HG03565 (cell line): ENCODE data around the gene NSRP1.
"Not testable (repeated sequence)": the region's sequence is repeated elsewhere in the genome, so short reads cannot be mapped to it uniquely, and the experiment has no call there.

ENCODE experiments used
- ATAC-seq: cut with Tn5 transposase; IDR thresholded peaks from one replicate; pipeline ENCODE4 v1.9.1; 2021; ENCODE audit warnings: mild to moderate bottlenecking, moderate library complexity; ENCODE audit not compliant: unreplicated experiment

Gene NSRP1, protein sequence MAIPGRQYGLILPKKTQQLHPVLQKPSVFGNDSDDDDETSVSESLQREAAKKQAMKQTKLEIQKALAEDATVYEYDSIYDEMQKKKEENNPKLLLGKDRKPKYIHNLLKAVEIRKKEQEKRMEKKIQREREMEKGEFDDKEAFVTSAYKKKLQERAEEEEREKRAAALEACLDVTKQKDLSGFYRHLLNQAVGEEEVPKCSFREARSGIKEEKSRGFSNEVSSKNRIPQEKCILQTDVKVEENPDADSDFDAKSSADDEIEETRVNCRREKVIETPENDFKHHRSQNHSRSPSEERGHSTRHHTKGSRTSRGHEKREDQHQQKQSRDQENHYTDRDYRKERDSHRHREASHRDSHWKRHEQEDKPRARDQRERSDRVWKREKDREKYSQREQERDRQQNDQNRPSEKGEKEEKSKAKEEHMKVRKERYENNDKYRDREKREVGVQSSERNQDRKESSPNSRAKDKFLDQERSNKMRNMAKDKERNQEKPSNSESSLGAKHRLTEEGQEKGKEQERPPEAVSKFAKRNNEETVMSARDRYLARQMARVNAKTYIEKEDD

DNA sequence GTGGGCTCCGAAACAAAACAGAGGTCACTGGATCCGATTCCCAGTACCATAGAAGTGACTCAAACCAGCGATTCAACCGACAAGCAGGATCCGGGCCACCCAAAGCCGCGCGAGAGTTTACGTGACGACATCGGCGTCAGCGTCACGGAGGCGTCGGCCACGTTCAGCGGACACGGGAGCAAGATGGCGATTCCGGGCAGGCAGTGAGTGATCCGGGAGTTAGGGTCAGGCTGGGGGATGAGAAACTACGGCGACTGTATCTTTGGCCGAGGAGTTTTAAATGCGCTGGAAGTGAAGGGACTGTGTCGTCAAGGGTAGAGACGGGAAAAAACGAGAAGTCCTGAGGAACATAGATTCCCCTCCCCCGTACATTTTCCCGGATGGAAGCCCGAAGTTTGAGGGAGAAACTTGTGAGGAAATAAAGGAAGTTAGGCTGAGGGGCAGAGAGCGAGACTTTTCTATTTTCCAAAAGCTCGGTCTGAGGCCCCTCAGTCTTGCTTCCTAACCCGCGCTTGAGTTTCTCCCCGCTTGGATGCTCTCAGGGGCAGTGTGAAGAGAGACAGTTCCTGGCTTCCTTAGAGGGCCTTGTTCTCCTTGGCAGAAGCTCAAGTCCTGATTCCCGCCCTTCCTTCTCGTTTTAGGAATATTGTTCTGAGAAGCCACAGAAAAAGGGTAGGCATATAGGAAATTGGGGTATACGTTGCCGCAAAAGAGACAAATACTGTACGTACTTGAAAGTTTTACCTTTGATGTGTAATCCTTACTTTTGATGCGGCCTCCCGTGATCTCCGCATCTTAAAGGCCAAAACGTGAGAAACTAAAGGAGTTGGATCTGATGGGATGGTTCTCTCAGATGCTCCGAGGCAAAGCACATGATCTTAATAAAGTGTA is at the start of gene NSRP1:
Gene NSRP1 (plus strand): TSS at position 156 of the 891 bp plus-strand sequence. CDS start 28 bp downstream, at position 184.
- ATAC-seq: peak; percentile 49

DNA sequence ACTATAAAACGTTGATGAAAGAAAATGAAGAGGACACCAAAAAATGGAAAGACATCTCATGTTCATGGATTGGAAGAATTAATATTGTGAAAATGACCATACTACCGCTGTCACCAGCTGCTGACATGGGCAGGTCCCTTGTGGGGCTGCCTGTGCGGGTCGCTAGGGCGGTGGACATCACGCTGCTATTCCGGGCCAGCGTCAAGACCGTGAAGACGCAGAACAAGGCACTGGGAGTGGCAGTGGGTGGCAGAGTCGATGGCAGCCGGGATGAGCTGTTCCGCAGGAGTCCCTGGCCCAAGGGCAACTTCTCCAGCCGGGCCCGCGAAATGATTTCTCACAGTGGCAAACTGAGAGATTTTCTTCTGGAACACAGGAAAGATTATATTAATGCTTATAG is 48.2 kb upstream of the NSRP1 start:
- no peak for ATAC-seq

DNA sequence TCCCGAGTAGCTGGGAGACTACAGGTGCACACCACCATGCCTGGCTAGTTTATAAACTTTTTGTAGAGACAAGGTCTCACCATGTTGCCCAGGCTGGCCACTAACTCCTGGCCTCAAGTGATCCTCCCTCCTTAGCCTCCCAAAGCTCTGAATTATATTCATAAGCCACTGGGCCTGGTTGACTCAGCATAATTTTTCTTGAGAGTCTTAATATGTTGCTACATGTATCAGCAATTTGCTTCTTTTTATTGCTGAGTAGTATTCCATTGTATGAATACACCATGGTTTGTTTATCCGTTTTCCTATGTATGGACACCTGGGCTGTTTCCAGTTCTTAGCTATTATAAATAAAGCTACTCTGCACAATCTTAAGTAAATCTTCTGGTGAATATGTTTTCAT is 42.4 kb upstream of the NSRP1 start:
- no peak for ATAC-seq

DNA sequence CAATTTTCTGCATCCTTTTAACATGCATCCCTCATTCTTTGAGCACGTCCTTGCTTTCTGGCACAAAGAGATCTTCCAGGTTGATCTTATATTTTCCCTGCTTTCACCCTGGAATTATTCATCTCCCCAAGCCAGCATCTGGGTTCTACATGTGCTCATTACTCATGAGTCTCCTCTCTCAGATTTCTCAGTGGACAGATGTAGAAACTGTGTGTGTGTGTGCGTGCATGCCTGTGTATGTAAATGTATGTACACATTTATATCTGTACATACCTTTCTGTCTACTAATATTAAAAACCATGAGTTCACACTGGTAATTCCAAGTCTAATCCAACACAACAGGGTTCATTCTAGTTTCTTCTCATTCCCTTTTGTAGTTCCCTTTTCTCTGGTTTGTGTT is 41.9 kb upstream of the NSRP1 start:
- no peak for ATAC-seq

DNA sequence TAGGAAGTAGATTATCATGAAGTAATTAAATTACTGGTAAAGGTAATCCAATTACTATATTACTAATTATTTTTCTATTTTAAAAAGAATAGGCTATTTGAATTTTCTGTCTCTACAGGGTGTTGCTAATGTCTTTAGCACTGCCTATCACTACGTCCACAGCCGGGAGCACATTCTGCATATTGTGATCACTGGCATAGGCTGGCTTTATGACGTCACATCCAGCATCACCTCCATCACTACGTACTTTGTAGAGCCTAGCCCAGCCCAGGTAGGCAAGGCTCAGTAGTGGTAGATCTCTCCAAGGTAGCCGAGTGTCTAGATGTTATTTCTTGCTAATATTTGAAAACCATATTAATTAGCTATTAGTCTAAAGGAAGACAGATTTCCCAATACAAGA is 33.8 kb upstream of the NSRP1 start:
- no peak for ATAC-seq

DNA sequence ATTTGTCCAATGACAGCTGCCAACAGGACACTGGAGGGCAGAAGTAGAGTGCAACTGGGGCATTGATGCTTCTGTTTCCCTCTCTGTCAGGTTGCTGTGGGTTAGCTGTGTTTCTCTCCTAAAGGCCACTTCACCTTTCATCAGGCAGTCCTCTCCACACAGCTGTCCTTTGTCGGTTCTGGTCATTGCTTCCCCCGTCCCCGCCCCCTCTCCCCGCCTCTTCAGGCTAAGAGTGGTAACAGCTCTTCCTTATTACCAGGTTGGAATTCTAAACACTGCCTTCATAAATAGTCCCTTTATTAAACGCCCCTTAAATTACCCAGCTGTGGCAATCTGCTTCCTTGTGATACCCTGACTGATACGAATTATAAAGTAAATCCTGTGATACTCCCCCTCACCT is 31.8 kb upstream of the NSRP1 start:
- no peak for ATAC-seq

DNA sequence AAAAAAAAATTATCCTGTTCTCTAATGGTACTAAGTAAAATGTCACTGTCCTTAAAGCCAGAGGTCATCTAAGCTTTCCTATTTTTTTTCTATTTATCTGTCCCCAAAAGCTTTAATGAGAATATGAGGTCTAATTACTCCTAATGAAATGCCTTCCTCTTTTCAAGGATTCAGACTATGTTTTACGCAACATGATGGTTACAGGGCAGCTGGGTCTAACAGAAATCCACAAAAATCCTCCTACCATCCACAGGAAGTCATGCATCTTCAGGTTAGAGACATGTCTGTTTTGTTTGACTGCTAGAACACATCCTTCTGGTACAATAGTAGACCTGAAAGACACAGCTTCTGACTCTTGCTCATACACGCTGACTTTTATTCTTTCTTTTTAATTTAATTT is 29.7 kb upstream of the NSRP1 start:
- ATAC-seq: no peak

DNA sequence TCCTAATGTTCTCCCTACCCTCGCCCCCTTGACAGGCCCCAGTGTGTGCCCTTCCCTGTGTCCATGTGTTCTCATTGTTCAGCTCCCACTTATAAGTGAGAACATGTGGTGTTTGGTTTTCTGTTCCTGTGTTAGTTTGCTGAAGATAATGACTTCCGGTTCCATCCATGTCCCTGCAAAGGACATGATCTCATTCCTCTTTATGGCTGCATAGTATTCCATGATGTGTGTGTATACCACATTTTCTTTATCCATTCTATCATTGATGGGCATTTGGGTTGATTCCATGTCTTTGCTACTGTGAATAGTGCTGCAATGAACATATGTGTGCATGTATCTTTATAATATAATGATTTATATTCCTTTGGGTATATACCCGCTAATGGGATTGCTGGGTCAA is 29.2 kb upstream of the NSRP1 start:
- not testable (repeated sequence) for ATAC-seq

DNA sequence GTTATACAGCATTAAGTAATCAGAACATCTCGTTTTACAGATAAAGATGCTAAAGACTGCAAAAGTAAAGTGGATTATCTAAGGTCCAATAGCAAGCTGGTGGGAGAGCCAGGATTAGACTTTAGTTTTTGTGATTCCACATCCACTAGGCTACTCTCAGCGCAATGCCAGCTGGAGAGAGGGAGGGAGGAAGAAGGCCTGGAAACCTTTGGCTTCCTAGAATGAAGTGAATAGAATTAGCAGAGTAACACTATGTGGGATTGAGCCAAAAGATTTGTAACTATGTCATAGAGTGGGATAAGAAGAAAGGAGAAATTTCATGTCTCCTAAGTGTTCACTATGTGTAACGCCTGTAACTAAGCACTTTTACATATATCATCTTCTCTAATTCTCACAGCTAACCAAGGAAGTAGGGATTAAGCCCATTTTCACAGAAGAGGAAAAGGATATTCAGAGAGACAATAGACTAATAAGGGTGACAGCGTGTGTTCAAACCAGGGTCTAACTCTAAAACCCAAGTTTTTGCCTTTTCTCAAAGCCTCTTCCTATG is 25.4 kb upstream of the NSRP1 start:
- no peak for ATAC-seq

DNA sequence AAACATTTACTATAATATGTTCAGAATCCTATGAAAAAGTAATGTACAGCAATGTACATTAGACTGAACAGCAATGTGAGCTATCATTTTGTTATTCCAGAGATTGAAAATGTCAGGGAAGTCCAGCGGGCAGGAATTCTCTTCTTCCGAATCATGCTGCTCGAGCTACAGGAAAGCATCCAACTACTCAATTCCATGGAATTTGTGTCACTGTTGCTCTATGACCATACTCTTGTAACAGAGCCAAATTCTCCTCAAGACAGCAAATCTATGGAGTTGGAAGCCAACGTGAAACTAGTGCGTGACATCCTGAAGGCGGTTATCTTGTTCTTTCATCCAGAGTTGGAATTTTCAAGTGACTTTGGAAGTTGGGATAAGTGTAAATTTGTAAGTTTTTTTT is 24.8 kb upstream of the NSRP1 start:
- ATAC-seq: no peak

DNA sequence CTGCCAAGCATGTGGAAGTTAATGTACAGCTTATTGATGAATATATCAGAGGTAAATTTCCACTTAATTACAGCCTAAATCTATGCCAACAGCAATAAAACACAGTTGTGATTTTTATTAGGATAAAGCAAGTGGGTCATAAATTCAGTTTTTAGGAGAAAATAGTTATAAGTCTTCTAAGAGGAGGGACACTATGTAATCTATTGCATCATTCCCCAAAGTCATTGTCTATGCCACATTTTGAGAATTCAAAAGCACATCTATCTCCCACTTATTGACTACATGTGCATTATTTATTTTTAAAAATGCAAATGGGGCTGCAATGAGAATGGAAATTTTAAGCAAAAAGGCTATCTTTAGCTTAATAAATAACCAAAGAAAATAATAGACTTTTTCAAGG is 23.7 kb upstream of the NSRP1 start:
- no peak for ATAC-seq

DNA sequence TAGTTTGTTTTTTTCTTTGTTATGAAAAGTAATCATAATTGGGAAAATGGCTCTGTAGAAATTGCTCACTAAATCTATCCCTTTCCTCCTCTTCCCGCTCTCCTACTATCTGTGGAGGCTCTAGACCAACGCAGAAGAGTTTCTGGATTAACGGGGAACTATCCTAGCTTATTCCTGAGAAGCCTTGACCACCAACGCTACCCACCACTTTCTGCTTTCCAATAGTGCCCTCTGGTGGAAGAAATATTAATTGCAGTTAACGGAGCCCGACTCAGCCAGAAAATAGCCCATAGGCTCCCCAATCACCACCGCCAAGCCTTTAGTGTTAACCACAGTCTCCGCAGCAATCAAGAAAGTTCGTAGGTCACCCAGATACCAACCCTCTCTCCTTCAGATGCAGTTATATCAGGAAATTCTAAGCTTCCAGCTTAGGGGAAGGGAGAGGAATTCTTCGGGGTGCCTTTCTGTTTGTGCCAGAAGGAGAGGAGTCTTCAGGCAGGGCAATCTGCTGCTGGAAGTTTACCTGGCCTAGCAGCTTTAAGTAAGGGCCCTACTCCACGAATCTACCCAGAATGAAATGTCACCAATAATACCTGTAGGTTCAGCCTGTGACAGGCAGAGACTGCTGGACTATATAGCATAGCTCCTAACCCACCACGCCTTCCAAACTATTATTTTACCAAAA is 23.0 kb upstream of the NSRP1 start:
- no peak for ATAC-seq

DNA sequence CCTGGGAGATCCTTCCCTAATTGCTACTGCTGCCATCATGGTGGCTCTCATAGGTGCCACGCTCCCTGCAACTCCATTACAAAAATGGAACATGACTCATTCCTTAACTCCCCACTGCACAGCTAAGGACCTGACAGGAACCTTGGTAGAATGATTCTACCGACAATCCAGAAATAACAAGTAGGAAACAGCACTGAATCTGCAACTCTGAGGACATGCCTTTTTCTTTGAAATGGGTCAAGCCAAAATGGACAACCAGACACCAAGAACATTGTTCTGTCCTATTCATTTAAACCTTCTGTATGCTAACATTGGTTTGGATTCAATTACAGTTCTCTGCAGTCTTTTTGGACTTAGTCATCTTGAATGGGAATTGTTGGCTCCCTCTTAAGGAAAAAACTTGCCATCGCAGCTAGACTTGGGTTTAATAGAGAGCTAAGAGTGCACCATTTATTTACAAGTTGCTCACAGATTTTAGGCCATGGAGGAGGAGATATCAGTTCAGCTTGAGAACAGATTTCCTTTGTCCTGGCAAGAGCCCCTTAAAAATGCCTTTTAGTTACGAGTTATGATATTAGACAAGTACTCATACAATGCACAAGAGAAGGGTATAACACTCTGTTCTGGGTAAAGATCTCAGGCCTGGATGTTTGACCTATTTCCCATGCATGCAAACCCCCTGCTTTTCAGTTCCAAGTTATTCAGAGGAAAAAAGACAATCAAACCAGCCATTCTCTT is 20.9 kb upstream of the NSRP1 start:
- no peak for ATAC-seq

DNA sequence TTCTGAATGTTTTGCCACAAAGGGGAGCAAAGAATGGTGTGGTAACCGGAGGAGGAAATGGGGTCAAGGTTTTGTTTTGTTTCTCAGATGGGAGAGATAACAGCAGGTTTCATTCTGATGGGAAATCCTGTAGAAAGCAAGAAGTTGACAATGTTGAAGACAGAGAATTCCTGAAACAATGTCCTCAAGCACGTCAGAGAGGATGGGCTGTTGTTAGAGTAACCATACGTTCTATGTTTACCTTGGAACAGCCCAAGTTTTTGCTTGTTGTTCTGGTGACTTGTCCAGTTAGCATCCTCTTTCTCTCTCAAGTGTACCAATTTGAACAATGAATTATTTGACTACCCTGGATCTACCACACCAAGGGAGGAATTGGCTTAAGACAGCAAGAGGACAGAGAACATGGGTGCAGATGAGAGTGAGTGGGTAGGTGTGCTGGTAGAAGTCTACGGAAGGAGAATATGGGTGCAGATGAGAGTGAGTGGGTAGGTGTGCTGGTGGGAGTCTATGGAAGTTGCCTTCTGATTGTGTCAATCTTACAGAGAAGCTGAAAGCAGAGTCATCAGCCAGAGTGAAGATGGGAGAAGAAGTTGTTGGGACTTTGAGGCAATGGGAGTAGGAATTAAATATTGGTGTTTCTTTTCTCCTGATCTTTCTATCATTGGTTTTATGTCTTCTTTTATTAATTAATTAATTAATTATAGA is 14.8 kb upstream of the NSRP1 start:
- no peak for ATAC-seq

DNA sequence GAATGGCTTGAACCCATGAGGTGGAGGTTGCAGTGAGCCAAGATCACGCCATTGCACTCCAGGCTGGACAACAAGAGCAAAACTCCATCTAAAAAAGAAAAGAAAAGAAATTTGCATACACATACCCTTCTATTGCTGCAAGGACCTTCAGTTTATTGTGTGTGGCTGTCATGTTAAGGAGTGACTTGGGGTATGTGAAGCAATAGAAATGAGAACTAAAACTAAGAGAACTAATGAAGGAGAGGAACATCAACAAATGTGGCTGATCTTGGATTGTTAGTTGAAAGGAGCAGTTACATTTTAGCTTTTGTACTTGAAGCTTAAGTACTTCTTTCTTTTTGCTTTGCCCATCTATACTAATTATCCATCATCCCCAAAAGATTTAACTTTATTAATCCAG is 12.7 kb upstream of the NSRP1 start:
- no peak for ATAC-seq

DNA sequence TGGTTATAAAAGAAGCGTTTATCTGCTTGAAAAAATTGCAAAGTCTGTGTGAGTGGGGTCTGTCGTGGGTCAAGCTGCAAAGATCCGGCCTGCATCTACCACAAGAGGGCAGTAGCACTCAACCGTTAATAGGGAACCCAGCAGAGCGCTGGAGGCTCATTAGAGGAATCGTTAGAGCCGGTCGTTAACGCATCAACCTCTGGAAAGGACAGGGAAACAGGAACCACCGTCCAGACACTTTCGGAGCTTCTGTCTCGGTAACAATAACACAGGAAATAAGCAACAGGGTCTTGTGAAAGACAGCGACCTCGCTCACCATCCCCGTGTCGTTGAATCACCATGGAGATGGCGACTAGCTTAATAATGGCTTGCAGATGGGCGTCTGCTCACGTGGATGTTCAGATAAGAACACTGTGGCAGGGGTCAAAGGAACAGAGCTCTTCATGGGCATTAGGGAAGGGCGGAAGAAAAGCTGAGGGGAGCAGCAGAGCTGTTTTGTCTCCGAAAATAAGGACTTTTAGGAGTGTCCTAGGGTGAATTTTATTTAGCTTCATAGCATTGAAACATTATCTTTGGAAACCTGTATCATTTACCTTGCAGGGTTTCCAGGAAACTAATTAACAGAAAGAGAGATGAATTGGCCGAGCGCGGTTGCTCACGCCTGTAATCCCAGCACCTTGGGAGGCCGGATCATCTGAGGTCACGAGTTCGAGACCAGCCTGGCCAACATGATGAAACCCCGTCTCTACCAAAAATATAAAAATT is 11.9 kb upstream of the NSRP1 start:
- ATAC-seq: no peak

DNA sequence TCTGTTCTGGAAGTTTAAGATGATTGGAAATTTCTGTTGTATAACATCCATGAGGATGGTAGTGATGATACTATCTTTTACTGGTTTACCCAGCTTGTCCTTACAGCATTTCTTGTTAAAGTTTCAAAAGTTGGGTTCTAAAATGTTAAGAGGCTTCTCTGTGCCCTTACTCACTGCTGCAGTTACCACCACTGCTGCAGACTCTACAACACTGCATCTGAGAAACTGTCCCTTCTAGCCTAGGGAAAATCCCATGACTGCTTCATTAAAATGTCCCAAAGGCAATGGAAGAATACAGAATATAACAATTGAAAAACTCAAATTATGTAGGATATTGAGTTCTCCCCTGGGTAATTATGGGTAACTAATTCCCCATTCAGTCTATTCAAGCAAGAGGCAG is 3.8 kb upstream of the NSRP1 start:
- ATAC-seq: no peak

DNA sequence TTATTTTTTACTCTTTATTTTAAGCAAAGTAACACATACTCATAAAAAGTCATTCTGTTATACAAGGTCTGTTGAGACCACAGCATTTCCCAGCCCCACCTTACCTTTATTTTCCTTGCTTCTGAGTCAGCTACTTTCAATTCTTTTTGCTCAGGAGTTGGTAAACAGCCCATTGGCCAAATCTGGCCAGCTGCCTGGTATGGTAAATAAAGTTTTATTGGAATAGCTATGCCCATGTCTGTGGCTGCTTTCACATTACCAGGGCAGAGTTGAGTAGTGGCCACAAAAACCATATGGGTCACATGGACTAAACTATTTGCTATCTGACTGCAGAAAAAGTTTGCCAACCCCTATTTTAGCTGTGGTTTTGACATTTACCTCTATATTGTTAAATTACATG is 3.4 kb upstream of the NSRP1 start:
- no peak for ATAC-seq

DNA sequence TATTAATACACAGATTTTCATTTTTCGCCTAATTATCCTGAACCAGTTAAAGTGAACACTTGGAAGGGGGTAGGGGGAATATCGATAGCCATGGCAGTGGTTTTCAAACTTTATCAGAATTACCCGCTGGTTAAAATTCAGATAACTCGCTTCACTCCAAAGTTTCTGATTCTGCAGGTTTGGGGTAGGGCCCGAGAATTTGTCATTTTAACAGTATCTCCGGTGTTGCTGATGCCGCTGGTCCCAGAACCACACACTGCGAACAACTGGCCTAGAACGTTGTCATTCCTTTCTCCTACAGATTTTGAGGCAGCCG is 313 bp upstream of the NSRP1 start:
- ATAC-seq: no peak
